GM12872 (cell line): ENCODE measurements around the gene FLACC1.

ENCODE experiments used
- CTCF ChIP-seq: IDR thresholded peaks from 3 replicates; pipeline ENCODE4 v1.5.1; 2011; ENCODE audit warnings: low read depth, mild to moderate bottlenecking, low read length, moderate library complexity; ENCODE audit not compliant: insufficient read depth

FLACC1 gene

GRCh38 chr2:201361078-201361733 is 4.1 kb upstream of the FLACC1 start:
- TF ChIP-seq CTCF = no peak

GRCh38 chr2:201360256-201360655 is 3.1 kb upstream of the FLACC1 start:
- no peak for TF ChIP-seq CTCF

GRCh38 chr2:201358684-201359083 is 1.5 kb upstream of the FLACC1 start:
- no peak for TF ChIP-seq CTCF

- no peak for TF ChIP-seq CTCF
Observed at GRCh38 chr2:201353116-201353515, 4.0 kb downstream of the FLACC1 start.

- TF ChIP-seq CTCF = no peak
Observed at GRCh38 chr2:201350879-201351278, 6.3 kb downstream of the FLACC1 start.

- TF ChIP-seq CTCF = no peak
Observed at GRCh38 chr2:201349601-201350000, 7.5 kb downstream of the FLACC1 start.

GRCh38 chr2:201348758-201349157 is 8.4 kb downstream of the FLACC1 start:
- no peak for TF ChIP-seq CTCF

GRCh38 chr2:201347138-201347537 is 10.0 kb downstream of the FLACC1 start:
- TF ChIP-seq CTCF = no peak
